GM19372 (cell line): ENCODE data around the gene CXADR.
A peak's percentile ranks its signal among the peaks of the same experiment; 100 is the strongest.
"Not testable (repeated sequence)": the region's sequence is repeated elsewhere in the genome, so short reads cannot be mapped to it uniquely, and the experiment has no call there.

ENCODE experiments used
- ATAC-seq: cut with Tn5 transposase; IDR thresholded peaks from one replicate; pipeline ENCODE4 v1.9.1; 2021; ENCODE audit warnings: mild to moderate bottlenecking, low read depth, moderate library complexity; ENCODE audit not compliant: unreplicated experiment

The CXADR gene

GRCh38 chr21:17512253-17513213 lies at the start of gene CXADR:
Gene CXADR, plus strand, starts transcription at chr21:17513043. Its CDS starts 87 bp downstream, at chr21:17513130.
- ATAC-seq, result peak; percentile 88

GRCh38 chr21:17466166-17466565 lies 46.7 kb upstream of the CXADR start:
- ATAC-seq, result no peak

- ATAC-seq, result no peak
These were observed 45.5 kb upstream of the CXADR start for GRCh38 chr21:17467392-17467791.

- ATAC-seq, result no peak
These were observed 45.0 kb upstream of the CXADR start for GRCh38 chr21:17467829-17468228.

GRCh38 chr21:17468698-17469097 lies 44.1 kb upstream of the CXADR start:
- ATAC-seq, result no peak

- no peak for ATAC-seq
These were observed 43.1 kb upstream of the CXADR start for GRCh38 chr21:17469727-17470126.

- no peak for ATAC-seq
These were observed 40.7 kb upstream of the CXADR start for GRCh38 chr21:17472182-17472581.

GRCh38 chr21:17472592-17473271 lies 40.1 kb upstream of the CXADR start:
- ATAC-seq, result no peak

GRCh38 chr21:17476006-17476405 lies 36.8 kb upstream of the CXADR start:
- ATAC-seq, result no peak

- ATAC-seq, result not testable (repeated sequence)
These were observed 34.7 kb upstream of the CXADR start for GRCh38 chr21:17478156-17478555.

GRCh38 chr21:17479606-17480005 lies 33.2 kb upstream of the CXADR start:
- ATAC-seq, result no peak

- ATAC-seq, result no peak
These were observed 29.9 kb upstream of the CXADR start for GRCh38 chr21:17482928-17483327.

- no peak for ATAC-seq
These were observed 24.2 kb upstream of the CXADR start for GRCh38 chr21:17488620-17489019.

- not testable (repeated sequence) for ATAC-seq
These were observed 23.3 kb upstream of the CXADR start for GRCh38 chr21:17489565-17489964.

- ATAC-seq, result no peak
These were observed 21.0 kb upstream of the CXADR start for GRCh38 chr21:17491716-17492414.

- no peak for ATAC-seq
These were observed 20.3 kb upstream of the CXADR start for GRCh38 chr21:17492415-17493168.

- ATAC-seq, result no peak
These were observed 18.8 kb upstream of the CXADR start for GRCh38 chr21:17494051-17494450.

GRCh38 chr21:17495680-17496079 lies 17.2 kb upstream of the CXADR start:
- ATAC-seq, result no peak

- no peak for ATAC-seq
These were observed 15.5 kb upstream of the CXADR start for GRCh38 chr21:17497316-17497715.

GRCh38 chr21:17498586-17498985 lies 14.3 kb upstream of the CXADR start:
- no peak for ATAC-seq
